Islet of Langerhans (tissue), 1 donor: ENCODE data around the gene GRM1.
"Not testable (repeated sequence)": the region's sequence is repeated elsewhere in the genome, so short reads cannot be mapped to it uniquely, and the experiment has no call there.

Experiments used
- FAIRE-seq: peaks from one replicate; lab custom pipeline; 2011; peaks lifted over from hg19 to GRCh38; lab: Jason Lieb, UNC

GRM1 gene

DNA sequence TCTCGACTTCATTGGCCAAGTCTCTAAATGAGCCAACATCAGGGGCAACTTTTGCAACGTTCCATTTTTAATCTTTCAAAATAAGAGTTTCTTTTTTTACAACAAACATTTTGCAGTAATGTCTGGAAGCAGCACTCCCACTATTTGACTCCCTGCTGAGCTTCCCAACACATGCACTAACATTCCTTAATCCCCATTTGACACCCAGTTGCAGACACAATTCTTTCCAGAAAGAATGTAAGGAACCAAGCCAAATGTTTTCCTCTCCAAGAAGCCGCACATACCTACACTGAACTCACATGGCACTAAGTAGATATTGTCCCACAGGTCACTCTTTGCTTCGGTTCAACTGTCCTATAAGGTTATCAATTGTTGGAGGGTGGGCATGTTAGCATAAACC is 165.6 kb downstream of the GRM1 start:
- FAIRE-seq: no peak

DNA sequence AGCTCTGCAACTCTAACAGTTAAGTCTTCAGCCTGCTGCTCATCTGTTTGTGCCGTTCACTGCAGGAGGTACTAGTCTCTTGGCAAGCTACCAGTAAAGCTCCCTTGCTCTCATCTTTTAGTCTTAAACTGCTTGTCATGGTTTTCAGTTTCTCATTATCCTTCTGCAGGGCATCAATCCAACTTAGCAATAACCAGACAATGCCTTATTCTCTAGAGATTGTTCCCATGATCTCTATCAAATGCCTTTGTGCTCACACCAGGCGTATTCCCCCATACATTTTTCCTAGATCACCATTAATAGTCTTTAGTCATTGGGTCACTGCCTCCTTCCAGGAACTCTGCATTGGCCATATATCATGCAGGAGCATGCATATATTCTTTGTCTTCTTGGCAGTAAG is 171.3 kb downstream of the GRM1 start:
- FAIRE-seq: no peak

DNA sequence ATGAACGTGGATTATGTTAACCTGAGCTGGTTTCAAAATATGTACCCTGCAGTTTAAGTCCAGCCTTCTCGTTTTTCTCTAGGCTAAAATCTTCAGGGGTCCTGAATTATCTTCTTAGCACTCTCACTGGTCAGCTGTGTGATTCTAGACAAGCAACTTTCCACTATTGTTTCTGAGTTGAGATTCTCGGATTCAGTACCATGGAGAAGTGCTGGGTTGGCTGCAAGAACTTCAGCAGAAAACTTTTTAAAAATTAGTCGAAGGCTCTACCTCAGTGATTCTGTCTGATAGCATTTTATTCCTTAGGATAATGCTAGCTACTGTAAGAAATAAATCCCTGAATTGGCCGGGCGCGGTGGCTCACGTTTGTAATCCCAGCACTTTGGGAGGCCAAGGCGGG is 173.7 kb downstream of the GRM1 start:
- FAIRE-seq: no peak

DNA sequence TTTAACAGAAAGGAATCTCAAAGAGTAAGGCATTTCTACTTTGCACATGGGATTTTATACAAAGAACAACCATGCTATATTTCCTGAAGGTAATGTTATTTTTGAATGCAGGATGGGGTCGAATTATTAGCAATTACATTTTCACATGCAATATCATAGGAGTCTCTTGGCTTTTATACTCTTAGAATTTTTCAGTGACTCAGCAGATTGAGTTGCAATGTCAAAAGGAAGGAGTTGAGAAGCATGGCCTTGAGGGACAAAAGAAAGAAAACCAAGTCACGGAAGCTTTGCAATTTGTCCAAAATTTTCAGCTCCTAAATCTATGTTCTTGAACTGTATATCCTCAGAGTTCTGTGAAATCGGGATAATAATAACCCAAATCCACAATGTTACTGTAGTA is 181.1 kb downstream of the GRM1 start:
- FAIRE-seq: no peak

DNA sequence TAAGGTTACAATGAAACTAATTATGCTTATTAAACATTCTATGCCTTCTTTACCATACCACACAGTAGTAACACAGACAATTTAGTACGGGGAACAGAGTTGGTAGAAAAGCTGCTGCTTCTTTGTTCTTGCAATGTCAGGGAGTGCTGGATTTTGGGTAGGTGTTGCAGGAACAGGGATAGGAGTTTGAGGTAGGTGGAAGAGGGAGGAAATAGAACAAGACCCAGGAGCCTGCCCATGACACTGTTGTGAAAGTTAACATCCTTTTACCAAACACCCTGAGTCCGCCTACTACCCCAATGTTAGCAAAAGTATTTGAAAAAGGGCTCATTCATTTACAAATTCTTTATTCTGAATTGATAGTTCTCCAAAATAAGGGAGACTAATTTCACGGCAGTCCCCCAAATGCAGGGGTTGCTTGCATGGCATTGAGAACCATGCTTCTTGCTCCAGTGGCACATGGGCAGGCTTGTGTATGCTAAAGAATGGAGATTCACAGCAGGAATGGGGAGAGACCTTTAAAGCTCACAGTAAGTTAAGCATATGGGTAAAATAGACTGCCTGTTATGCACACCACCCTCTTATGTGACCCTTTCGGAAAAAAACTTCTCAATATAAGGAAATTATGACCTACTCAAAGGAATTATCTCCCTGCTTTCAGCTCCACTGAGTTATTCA is 181.7 kb downstream of the GRM1 start:
- FAIRE-seq: no peak

DNA sequence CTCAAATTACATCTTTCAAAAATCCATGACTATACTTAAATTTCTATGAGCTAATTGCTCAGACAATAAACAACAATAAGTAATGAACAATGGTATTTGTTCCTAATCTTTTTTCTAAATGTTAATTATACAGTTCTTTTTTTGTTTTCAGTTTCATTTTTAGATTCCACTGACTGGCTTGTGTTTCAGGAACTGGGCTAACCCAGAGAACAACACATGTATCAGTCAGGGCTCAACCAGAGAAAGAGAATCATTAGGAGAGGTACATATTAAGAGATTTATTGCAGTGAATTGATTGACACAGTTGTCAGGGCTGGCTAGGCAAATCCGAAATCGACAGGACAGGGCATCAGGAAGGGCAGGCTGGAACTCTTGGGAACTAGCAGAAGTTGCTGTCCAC is 182.8 kb downstream of the GRM1 start:
- FAIRE-seq: peak; percentile 56

DNA sequence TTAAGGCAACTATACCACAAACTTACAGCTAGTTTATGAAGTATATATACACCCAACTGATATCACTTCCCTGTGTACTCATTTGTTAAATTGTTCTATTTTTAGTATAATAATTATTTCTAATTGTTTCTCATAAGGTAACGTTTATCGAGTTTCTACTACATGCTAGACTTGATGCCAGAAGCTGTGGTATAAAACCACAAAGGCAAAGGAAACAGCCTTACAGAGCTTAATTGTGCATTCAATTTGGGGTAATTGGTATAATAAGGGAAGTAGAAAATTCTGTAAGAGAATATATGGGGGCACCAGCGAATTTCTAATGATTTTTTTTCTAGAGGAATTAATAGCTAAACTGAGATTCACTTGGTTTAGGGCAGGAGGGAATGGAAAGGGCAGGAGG is 183.9 kb downstream of the GRM1 start:
- FAIRE-seq: no peak

DNA sequence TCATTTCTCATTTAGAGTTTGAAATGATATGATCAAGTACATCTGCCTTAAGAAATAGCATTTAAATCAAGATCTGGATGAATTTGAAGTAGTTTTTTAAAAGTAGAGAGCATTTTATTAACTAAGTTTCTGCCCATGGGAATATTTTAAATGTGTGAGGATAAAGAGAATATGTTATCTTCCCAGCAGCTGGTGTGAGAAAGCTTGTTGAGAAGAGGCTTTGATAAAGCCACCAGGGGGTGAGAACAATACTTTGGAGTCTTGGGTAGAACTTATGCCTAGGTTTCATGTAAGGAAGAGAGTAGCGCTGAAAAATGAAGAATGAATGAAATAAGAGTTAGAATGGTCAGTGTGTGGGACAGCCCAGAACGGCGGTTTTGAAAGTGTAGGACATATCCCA is 190.2 kb downstream of the GRM1 start:
- FAIRE-seq: no peak

DNA sequence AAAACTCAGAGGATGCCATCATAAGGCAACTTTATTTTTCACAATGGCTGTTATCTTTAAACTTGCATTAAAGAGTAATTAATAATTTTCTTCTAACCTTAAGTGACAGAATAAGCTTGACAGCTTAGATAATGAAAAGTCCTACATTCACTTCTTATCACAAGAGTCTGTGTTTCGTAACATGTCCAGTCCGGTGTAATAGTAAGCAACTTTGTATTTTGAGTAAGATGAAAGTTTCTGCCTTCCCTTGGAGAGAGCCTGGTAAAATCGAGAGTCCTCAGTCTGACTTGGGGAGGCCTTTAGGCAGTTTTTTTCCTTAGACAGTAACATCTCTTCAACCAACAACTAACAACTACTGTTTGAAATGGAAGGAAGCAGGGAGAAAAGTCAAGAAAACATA is 195.6 kb downstream of the GRM1 start:
- FAIRE-seq: no peak

DNA sequence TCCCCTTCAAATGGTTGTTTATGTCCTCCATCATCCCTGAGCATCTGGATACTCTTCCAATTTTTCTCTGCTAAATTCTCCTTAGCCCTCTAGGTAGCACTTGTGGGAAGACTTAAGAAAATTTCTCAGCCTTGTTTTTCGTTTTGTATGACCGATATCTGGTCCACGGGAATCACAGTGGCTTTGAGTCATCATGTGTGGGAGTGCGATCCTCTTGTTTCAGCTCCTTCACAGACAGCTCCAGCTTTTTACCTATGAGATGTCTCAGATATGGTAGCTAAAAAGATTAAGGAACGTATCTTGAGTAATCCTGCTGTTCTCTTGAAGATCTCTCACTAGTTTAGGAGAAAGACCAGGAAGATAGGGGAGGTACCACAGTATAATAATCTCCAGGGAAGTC is 196.1 kb downstream of the GRM1 start:
- FAIRE-seq: no peak

DNA sequence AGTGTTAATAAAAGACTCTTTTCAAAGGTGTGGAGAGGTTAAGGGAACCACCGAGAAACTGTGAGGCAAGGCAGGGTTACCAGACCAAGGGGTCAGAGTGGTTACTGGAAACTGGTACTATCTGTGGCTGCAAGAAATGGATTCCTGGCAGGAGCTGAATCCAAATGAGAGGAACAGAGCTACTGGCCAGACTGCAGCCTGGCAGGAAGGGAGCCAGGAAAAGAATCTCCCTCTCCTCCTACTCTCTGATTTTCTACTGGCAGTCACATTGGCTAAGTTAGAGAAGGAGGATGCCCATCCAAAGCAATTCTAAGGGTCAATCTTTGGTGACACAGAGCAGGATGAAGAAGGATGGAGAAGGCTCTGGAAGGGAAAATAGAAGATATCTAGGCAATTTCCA is 211.5 kb downstream of the GRM1 start:
- no peak for FAIRE-seq

DNA sequence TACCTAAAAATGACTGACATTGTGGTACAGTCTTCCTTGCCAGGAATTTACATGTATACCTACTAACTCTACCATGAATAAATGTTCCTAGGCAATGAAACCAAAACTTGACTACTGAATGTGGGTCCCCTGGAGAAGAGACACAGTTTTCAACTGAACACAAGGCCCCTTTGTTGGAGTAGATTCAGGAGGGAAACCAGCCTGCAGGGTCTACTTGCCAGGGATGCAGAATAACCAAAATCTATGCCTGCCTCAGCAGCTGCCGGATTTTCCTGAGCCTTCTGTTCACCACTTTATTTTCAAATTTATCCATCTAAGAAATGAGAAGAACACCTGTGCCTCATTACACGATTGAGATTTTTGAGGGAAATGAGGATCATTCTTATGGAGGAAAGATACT is 211.9 kb downstream of the GRM1 start:
- FAIRE-seq: no peak

DNA sequence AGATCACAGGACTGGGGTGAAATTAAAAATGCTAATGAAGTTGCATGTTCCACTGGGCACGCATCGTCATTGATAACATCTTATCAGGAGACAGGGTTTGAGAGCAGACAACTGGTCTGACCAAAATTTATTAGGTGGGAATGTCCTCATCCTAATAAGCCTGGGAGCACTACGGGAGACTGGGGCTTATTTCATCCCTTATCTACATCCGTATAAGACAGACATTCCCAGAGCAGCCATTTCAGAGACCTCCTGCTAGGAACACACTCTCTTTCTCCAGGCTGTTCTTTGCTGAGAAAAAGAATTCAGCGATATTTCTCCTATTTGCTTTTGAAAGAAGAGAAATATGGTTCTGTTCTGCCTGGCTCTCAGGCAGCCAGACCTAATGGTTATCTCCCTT is 214.8 kb downstream of the GRM1 start:
- FAIRE-seq: not testable (repeated sequence)

DNA sequence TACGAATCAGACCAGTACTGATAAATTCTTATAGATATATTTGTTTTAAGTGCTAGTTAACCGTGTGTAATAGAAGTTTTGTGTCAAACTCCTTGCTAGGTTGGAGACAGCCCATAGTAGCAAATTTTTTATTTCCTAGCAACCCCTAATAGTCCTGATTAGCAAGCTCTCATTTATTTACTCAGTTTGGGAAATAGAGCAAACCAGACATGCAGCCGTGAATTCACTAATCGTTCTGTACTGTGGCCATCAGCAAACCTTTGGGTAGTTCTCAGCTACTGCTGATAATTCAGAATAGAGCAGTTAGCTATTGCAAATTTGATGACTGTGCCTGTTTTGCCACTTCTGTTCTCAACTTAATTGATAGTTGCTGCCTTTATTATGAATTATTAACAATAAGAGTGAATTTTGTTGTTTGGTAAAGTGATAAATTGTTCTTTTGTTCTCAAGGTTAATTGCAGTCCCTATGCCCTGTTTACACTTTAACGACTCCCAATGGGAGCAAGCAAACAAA is 215.8 kb downstream of the GRM1 start:
- peak; percentile 100 for FAIRE-seq

DNA sequence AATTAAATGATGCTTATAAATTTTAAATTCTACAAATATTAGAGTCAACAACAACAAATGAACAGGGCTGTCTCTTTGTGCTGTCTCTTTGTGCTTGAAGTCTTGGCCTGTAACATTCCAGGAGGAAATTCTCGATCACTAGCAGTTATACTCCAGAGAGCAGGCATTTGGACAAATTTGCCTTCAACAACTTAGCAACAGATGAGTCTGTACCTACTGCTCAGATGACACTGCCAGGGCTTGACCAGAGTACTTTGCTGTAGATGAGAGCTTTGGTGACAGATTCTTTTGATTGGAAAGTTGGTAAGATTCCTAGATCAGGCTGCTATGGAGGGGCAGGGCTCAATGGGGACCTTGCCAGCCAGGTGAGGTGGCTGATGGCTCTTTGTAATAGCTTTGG is 217.2 kb downstream of the GRM1 start:
- no peak for FAIRE-seq

DNA sequence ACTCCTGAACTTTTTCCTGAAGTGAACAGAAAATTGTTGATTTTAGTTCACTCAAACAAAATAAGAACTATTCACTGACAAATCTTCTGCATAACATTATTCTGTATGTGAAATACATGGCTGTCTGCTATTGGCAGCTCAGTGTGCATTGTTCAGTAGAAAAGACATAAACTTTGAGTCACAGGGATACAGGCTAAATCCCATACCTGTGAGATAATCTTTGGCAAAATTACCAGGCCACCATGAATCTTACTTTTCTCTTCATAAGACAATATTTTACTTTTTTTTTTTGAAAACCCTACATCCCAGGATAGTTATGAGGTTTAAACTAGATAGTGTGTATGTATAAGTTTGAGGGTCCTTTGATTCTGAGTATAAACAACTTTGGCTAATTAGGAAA is 224.8 kb downstream of the GRM1 start:
- no peak for FAIRE-seq

DNA sequence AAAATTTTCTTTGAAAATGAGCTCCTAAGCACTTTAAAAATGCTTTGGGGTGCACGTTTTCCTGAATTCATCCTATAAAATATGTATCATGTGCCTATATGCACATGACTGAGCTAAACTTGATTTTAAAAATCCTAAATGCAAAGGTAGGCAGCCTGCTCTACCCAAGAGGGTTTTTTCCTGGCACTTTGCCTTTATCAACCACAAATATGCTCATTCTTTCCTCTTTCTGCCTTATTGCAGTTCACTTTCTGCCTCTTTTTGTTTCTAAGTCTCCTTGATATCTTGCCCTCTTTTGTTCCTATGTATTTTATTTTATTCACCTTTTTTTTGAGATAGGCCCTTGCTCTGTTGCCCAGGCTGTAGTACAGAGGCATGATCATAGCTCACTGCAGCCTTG is 229.3 kb downstream of the GRM1 start:
- FAIRE-seq: no peak

DNA sequence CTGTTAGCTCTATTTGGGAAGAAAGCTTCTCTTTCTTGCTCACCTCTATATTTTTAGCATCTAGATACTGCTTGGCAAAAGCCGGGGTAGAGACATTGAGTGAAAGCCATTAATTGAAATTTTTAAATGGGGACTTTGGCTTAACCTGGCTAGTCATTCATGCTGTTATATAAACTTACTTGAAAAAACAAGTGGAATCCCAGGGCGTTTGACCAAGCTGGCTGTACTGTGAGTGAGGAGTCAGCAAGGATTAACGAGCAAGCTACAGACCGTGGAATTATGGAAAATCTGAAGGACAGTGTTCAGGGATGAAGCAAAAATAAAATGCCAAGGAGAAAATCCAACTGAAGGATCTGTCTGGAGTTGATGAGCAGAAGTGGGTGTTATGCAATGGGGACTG is 232.0 kb downstream of the GRM1 start:
- no peak for FAIRE-seq

DNA sequence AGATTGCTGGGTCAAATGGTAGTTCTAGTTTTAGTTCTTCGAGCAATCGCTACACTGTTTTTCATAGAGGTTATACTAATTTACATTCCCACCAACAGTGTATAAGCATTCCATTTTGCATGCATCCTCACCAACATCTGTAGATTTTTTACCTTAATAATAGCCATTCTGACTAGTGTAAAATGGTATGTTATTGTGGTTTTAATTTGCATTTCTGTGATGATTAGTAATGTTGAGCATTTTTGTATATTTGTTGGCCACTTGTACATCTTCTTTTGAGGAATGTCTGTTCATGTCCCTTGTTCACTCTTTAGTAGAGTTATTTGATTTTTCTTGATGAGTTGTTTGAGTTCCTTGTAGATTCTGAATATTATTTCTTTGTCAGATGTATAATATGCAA is 236.2 kb downstream of the GRM1 start:
- FAIRE-seq: no peak

DNA sequence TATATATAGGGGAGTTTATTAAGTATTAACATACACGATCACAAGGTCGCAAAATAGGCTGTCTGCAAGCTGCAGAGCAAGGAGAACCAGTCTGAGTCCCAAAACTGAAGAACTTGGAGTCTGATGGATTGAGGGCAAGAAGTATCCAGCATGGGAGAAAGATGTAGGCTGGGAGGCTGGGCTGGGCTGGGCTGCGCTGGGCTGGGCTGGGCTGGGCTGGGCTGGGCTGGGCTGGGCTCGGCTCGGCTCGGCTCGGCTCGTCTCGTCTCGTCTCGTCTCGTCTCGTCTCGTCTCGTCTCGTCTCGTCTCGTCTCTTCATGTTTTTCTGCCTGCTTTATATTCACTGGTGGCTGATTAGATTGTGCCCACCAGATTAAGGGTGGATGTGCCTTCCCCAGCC is 238.6 kb downstream of the GRM1 start:
- no peak for FAIRE-seq

DNA sequence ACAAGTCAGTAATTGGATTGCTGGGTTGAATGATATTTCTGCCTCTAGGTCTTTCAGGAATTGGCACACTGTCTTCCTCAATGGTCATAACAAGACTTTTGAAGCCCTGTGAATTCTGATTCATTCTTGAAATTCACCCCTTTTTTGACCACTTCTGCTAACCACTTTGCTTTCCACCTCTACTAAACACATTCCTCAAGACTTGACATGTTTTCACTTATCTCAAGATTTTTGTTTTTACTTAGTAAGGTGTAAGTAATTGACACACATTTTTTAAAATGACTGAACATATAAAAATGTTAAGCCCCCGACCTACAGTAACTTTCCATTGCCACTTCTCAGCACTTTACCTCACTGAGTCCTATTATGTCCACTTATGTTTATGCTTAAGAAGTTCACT is 239.1 kb downstream of the GRM1 start:
- no peak for FAIRE-seq

DNA sequence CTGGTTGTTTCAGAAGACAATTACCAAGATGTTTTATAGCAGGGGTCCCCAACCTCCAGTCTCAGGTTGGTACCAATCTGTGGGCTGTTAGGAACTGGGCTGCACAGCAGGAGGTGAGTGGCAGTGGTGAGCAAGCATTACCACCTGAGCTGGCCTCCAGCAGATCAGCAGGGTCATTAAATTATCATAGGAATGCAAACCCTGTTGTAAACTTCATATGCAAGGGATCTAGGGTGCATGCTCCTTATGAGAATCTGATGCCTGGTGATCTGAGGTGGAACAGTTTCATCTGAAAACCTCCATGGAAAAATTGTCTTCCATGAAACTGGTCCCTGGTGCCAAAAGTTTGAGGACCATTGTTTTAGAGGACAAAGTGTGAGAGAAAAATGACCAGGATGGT is 240.6 kb downstream of the GRM1 start:
- FAIRE-seq: no peak

DNA sequence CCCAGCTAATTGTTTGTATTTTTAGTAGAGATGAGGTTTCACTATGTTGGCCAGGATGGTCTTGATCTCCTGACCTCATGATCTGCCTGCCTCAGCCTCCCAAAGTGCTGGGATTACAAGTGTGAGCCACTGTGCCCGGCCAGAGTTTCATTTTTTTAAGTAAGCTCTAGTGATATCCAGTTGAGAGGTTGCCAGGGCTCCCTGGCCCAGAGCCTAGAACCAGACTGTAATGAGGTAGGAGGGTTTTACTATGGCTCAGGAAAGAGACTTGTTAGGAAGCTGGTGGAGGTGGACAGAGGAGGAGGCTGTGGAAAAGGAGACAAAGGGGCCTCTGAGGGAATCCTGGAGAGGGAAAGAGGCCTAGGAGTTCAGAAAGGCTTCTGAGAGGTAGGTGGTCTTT is 242.3 kb downstream of the GRM1 start:
- not testable (repeated sequence) for FAIRE-seq

DNA sequence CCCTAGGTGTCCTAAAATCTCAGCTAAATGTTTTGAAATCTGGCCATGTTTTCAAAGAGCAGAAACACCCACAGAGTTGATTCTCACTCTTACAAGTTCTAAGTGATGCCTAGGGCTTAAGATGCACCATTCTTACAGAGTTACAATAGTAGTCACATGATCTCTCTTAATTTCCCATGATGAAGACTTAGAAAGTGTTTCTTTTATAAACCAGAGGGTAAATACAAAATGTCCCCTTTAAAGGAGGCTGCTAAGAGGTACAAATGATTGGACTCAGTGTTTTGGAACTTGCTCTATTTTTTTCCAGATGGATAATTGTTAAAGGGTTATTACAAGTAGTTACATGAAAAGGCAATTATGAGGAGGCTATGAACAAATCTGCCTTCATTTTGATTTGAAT is 244.6 kb downstream of the GRM1 start:
- no peak for FAIRE-seq

DNA sequence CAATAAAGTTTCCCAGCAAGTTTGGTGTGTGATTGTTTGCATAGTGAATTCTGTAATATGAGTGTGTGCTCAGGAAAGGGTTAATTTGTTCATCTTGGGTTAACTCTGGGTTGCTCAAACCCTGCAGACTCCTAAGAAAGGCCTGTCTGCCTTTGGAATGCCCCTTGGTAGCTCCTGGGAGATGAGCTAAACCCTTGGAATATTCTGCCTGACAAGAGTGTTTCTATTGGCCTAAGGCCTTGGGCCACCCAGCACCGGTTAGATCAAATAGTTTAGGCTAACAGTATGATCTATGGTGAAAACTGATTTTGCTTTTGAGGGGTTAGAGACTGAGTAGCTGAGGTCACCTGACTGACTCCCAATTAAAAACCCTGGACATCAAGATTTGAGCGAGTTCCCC is 248.3 kb downstream of the GRM1 start:
- no peak for FAIRE-seq
